Muscle layer of duodenum (tissue), 2 donors: ENCODE data around the gene NFKBIE.
"Not testable (repeated sequence)": the region's sequence is repeated elsewhere in the genome, so short reads cannot be mapped to it uniquely, and the experiment has no call there.

Source experiments
- H3K27ac ChIP-seq: one replicate; pipeline ENCODE4 v1.7.0; 2013; ENCODE audit warnings: mild to moderate bottlenecking, low read length
- H3K27me3 ChIP-seq: one replicate; pipeline ENCODE4 v1.7.0; 2013; ENCODE audit warnings: low read depth, mild to moderate bottlenecking, control low read depth, low read length
- H3K36me3 ChIP-seq, 2 donors: one replicate each; pipeline ENCODE4 v1.7.0; 2013; ENCODE audit warnings: low read length in 2 of 2, control low read depth in 1 of 2, mild to moderate bottlenecking in 1 of 2; ENCODE audit not compliant: insufficient read depth in 2 of 2, control insufficient read depth in 1 of 2
- H3K4me1 ChIP-seq, 2 donors: one replicate each; pipeline ENCODE4 v1.7.0; 2013; ENCODE audit warnings: low read length in 2 of 2, mild to moderate bottlenecking in 2 of 2, control low read depth in 1 of 2, moderate library complexity in 1 of 2; ENCODE audit not compliant: insufficient read depth in 2 of 2, control insufficient read depth in 1 of 2
- H3K4me3 ChIP-seq, 2 donors: one replicate each; pipeline ENCODE4 v1.7.0; 2013; ENCODE audit warnings: low read length in 2 of 2, low read depth in 1 of 2, mild to moderate bottlenecking in 1 of 2
- H3K9me3 ChIP-seq, 2 donors: one replicate each; pipeline ENCODE4 v1.7.0; 2013; ENCODE audit warnings: low read length in 2 of 2, control low read depth in 1 of 2, mild to moderate bottlenecking in 1 of 2; ENCODE audit not compliant: control insufficient read depth in 1 of 2
- donor health status: healthy.

The NFKBIE gene

DNA sequence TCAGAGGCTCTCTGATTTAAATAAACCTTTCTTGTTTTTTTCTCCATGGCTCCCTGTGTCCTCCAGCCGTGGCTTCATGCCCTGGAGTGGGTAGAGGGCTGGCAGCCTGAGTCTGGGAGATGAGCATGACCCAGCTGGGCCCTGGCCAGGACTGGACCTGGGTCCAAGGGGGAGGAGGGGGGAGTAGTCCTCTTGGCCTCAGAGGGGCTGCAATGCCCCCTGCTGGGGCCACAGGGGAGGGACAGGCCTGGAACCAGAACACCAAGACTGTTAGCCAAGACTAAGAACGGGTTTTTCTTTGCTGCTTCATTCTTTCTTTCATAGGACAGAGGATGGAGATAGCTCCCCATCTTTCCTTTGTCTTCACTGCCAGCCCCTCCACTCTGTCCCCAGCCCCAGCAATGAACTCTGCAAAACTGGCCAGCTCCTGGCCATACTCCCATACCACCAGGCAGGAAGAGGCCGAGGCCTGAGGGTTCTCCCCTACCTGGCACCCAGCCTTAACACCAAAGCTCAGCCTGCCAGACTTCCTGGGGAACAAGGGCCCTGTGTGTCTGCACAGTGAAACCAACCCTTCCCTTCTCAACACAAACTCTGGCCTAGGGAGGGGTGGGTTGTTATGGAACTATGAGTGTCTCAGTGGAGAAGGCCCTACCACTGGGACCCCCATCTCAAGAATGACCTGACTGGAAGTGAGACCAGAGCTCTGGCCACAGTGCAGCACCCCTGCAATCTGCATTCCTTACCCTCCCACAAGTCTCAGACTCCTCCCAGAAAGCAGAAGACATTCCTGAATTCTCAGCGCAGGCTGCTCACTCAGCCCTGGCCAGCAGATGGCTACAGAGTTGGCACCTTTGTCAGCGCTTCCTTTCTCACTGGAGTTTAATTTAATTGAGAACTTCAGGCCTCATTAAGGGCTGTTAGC is 31.0 kb downstream of the NFKBIE start:
- peaks cover 7 to 20% of the 10 kb centered on the region in 2 donors for H3K36me3 ChIP-seq
- H3K27me3 ChIP-seq = no peaks in the 10 kb centered on the region
- H3K27ac ChIP-seq = peak overlapping the region; percentile 75
- no peak overlapping the region for H3K4me3 ChIP-seq
- H3K4me1 ChIP-seq = peaks cover 16 to 75% of the 10 kb centered on the region in 2 donors
- no peaks in the 10 kb centered on the region for H3K9me3 ChIP-seq

- H3K27ac ChIP-seq = peak overlapping the region; percentile 75
- no peak overlapping the region for H3K4me3 ChIP-seq
- no peaks in the 10 kb centered on the region for H3K9me3 ChIP-seq
- peaks cover 21 to 82% of the 10 kb centered on the region in 2 donors for H3K4me1 ChIP-seq
- peaks cover 7 to 21% of the 10 kb centered on the region in 2 donors for H3K36me3 ChIP-seq
- H3K27me3 ChIP-seq = no peaks in the 10 kb centered on the region
Measured at GRCh38 chr6:44233567-44234100, 31.7 kb downstream of the NFKBIE start.

- Histone ChIP-seq H3K27ac (peak overlapping the region; percentile 75), H3K4me1 (peaks cover 21 to 89% of the 10 kb centered on the region in 2 donors), H3K9me3 (no peaks in the 10 kb centered on the region), H3K36me3 (peaks cover 7 to 21% of the 10 kb centered on the region in 2 donors), H3K27me3 (no peaks in the 10 kb centered on the region), H3K4me3 (no peak overlapping the region)
Measured at GRCh38 chr6:44232676-44233566, 32.4 kb downstream of the NFKBIE start.

- H3K27me3 ChIP-seq, H3K4me3 ChIP-seq, H3K9me3 ChIP-seq: not testable (repeated sequence)
- H3K27ac ChIP-seq = peak overlapping the region; percentile 49
- H3K4me1 ChIP-seq = peaks cover 21 to 97% of the 10 kb centered on the region in 2 donors
- H3K36me3 ChIP-seq = peaks cover 7 to 21% of the 10 kb centered on the region in 2 donors
Measured at GRCh38 chr6:44231426-44231825, 33.9 kb downstream of the NFKBIE start.

- Histone ChIP-seq H3K36me3 (peaks cover 7 to 21% of the 10 kb centered on the region in 2 donors), H3K27ac (peak overlapping the region; percentile 49), H3K4me1 (peaks cover 21 to 97% of the 10 kb centered on the region in 2 donors)
Measured at GRCh38 chr6:44230034-44230675, 35.2 kb downstream of the NFKBIE start.

GRCh38 chr6:44229376-44230033 is 35.8 kb downstream of the NFKBIE start:
- peaks cover 18 to 97% of the 10 kb centered on the region in 2 donors for H3K4me1 ChIP-seq
- no peak overlapping the region for H3K4me3 ChIP-seq
- no peak overlapping the region for H3K27ac ChIP-seq
- H3K9me3 ChIP-seq = no peaks in the 10 kb centered on the region
- H3K36me3 ChIP-seq = peaks cover 7 to 21% of the 10 kb centered on the region in 2 donors
- no peaks in the 10 kb centered on the region for H3K27me3 ChIP-seq

More at GRCh38 chr6:44230034-44230675, 35.2 kb downstream of the NFKBIE start:
- Histone ChIP-seq H3K4me3 (no peak overlapping the region), H3K27me3 (no peaks in the 10 kb centered on the region), H3K9me3 (no peaks in the 10 kb centered on the region)

- H3K4me1 ChIP-seq = peaks cover 18 to 97% of the 10 kb centered on the region in 2 donors
- H3K4me3 ChIP-seq = peak overlapping the region in 1 of 2 donors; percentile 32
- peak overlapping the region; percentile 31 for H3K27ac ChIP-seq
- H3K27me3 ChIP-seq = no peaks in the 10 kb centered on the region
- H3K36me3 ChIP-seq = peaks cover 7 to 21% of the 10 kb centered on the region in 2 donors
- H3K9me3 ChIP-seq = no peaks in the 10 kb centered on the region
Measured at GRCh38 chr6:44228836-44229235, 36.5 kb downstream of the NFKBIE start.

DNA sequence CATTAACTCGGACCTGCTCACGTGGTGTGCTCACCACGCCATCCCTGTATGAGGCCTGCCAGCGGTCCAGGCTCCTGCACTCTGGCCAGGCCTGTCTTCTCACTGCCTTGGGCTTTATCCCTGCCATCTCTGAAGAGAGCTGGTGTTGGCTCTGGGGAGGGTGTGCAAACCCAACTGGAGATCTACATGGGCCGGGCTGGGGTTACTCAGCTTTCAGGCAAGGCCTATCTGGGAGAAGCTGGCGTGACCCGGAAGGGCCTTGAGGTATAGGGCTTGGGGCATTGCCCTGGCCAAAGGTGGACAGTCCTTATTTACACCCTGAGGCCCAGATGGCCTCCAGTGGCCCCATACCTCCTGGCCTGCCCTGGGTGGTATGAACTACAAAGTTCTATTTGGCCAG is 36.9 kb downstream of the NFKBIE start:
- H3K27me3 ChIP-seq = no peaks in the 10 kb centered on the region
- H3K36me3 ChIP-seq = peaks cover 7 to 21% of the 10 kb centered on the region in 2 donors
- H3K9me3 ChIP-seq = no peaks in the 10 kb centered on the region
- H3K27ac ChIP-seq = peak overlapping the region; percentile 31
- peak overlapping the region in 1 of 2 donors; percentile 32 for H3K4me3 ChIP-seq
- peaks cover 14 to 94% of the 10 kb centered on the region in 2 donors for H3K4me1 ChIP-seq

GRCh38 chr6:44228031-44228430 is 37.3 kb downstream of the NFKBIE start:
- peaks cover 7 to 21% of the 10 kb centered on the region in 2 donors for H3K36me3 ChIP-seq

GRCh38 chr6:44227148-44227793 is 38.1 kb downstream of the NFKBIE start:
- Histone ChIP-seq H3K4me1 (peaks cover 19 to 91% of the 10 kb centered on the region in 2 donors), H3K36me3 (peaks cover 6 to 16% of the 10 kb centered on the region in 2 donors), H3K27me3 (no peaks in the 10 kb centered on the region), H3K4me3 (peak overlapping the region in 1 of 2 donors; percentile 32), H3K27ac (peak overlapping the region; percentile 4), H3K9me3 (no peaks in the 10 kb centered on the region)

More at GRCh38 chr6:44228031-44228430, 37.3 kb downstream of the NFKBIE start:
- no peaks in the 10 kb centered on the region for H3K27me3 ChIP-seq
- peak overlapping the region; percentile 4 for H3K27ac ChIP-seq
- H3K9me3 ChIP-seq = no peaks in the 10 kb centered on the region
- peaks cover 12 to 90% of the 10 kb centered on the region in 2 donors for H3K4me1 ChIP-seq
- peak overlapping the region in 1 of 2 donors; percentile 32 for H3K4me3 ChIP-seq
